Caki2 (cell line): ENCODE data around the gene RNF114. TPM values are rescaled to one million over a fixed set of nuclear protein-coding genes. Genes with fewer than 3 reads are reported as not detected.

Experiments used
- DNase-seq: peaks from one replicate; pipeline ENCODE4 v3.0.0-alpha.2; 2015; ENCODE audit warnings: low read depth
- in situ Hi-C: cut with HindIII; loops from 2 replicates; pipeline ENCODE4 v1.10.0; 2016; ENCODE audit warnings: low sequenced_read_pairs, low pct_unique_long_range_greater_than_20kb, mixed read lengths
- total RNA-seq: library from RNA; depleted of rRNA; stranded (reverse); fragments of >200 nt; shearing (Covaris generic); gene quantifications from 2 replicates; pipeline ENCODE4 v1.2.3, GENCODE V29; 2014; ENCODE audit warnings: low replicate concordance

RNF114 gene
- total RNA-seq, 1 experiment from 2014 or later = 86.0 TPM

DNA sequence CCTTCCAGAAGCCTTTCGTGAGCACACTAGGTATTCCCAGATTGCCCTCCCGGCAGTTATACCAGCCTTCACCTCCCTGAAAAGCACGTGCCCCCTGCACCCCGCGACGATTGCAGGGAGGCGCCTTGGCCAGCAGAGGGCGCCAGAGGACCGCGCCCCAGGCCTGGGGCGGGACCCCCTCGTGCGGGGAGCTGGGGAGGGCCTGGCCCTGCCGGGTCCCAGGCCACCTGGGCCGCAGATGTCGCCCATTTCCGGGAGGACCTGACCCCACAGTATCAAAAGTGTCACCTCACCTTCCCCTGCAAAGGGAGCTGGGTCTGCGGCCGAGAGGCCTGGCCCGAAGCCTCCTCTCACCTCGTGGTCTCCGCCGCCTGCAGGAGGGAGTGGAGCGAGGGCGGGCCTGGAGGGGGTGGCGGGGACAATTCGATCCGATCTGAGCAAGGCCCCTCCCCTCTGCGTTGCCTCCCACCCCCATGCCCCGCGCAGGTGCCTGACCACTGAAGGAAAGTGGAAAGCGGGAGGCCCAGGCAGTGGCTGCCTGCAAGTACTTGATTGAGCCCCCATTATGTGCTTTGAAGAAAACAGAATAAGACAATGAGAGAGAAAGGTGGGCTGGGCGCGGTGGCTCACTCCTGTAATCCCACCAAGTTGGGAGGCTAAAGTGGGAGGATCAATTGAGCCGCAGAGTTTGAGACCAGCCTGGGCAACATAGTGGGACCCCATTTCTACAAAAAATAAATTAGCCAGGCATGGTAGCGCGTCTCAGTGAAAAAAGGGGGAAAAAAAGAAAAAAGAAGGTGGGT lies 43.0 kb downstream of the RNF114 start:
- in situ Hi-C loops = no loop called here
- peak; percentile 75 for DNase-seq

- in situ Hi-C loops = no loop called here
Observed at GRCh38 chr20:49980140-49981008, 44.2 kb downstream of the RNF114 start.

DNA sequence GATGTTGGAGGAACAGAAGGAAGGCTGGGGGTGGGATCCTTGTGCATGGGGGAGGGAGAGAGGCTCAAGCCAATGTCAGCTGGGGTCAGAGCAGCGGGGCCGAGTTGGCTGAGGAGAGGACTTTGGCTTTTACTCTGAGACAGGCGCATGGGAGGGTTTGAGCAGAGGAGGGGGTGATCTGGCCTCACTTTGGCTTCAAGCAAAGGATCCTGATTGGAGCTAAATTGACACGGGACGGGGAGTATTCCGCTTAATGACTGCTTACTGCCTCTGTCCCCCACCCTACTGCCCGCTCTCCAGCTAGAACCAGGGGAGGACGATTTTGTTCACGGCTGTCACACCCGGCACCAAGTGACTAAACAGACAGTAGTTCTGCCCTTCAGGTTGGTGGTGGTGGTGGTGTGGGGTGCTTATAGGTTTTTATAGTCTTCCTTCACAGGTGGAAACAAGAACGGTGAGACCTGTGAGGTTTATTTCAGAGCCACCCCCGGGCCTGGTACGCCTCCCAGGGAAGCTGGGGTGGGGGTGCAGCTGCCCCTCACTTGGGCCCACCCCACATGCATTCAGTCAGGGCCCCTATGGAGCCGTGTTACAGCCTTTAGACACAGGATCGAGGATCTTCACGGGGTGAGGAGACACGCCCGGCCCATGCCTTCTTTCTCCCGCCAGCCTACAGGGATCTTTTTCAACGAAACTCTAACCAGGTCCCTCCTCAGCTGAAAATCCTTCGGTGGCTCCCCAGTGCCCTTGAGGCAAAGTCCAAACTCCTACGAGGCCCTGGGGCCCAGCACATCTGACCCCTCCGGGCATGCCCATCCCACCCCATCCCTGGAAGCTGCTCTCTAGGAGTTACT lies 45.2 kb downstream of the RNF114 start:
- in situ Hi-C loops = no loop called here
- DNase-seq = no peak

More at GRCh38 chr20:49980140-49981008, 44.2 kb downstream of the RNF114 start:
- no peak for DNase-seq

DNA sequence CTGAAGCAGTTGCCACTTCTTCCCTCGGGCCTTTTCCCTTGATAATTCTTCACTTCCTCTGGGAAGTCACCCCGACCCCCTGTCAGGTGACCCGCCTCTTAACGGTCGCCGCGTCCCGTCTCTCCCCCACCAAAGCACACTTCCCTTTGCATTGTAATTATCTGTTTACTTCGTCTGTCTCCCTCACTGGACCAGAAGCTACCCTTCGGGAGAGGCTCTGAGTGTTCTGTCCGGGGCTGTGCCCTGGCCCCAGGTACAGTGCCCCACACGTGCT lies 45.8 kb downstream of the RNF114 start:
- no peak for DNase-seq
- in situ Hi-C loops = no loop called here

DNA sequence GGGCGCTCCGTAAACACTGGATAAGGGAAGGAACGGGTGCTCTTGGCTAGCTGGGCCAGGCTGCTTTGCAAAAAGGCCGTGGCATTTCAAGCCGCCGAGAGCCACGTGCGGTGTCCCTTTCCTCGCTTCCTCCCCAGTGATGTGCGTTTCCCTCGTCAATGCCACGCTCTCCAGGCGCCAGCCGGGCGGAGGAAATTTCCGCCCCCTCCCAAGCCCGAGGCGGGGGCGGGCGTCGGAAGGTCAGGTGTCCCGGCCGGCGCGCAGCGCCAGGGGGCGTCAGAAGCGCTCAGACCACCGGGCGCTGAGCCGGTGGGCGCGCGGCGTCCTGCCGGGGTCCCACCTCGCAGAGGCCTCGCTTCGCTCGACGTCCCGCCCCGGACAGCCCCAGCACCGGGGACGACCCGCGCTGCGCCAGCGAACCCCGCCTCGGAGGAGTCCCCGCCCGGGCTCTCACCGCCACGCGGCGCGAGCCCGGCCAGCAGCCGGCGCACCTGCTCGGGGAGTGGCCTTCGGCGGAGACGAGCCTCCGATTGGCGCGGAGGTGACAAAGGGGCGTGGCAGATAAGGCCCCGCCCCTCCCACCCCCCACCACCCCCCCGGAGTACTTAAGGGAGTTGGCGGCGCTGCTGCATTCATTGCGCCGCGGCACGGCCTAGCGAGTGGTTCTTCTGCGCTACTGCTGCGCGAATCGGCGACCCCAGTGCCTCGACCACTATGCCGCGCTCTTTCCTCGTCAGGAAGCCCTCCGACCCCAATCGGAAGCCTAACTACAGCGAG lies 46.3 kb downstream of the RNF114 start, which contains the start of gene SNAI1:
TSS of gene SNAI1 (plus strand) at position 635 of the 777 bp plus-strand sequence. CDS start at position 715, 80 bp downstream.
- in situ Hi-C loops = no loop called here

DNA sequence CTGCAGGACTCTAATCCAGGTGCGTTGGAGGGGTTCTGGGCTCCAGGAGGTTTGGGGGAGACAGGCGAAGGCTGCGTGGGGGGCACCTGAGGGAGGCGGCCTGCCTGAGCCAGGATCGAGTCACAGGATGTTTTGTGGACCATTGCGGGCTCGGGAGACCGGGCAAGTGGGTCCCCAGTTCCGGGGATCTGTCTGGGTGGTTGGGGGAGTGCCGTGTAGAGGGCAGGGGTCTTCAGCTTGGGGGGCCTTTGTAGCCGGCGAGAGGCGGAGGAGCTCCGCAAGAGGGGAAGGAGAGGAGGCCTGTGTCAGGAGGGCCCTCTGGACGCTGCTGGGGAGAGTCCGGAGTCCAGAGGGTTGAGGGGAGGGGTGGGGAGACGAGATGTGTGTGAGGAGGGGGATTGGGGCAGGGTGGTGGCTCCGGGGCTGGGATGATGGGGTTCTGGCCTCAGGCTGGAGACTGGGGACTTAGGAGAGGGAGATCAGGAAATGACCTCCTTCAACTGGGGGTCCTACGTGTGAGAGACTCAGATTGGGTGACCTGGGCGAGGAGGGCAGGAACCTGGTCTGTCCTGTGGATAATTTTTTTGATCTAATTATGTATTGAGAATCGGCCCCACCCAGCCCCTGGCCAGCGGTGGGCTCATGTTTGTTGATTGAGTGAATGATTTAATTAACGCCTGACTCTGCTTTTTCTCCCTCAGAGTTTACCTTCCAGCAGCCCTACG lies 47.1 kb downstream of the RNF114 start:
- in situ Hi-C loops = no loop called here
- no peak for DNase-seq

More for the DNA sequence above, 46.3 kb downstream of the RNF114 start, which contains the start of gene SNAI1:
- peak; percentile 82 for DNase-seq

DNA sequence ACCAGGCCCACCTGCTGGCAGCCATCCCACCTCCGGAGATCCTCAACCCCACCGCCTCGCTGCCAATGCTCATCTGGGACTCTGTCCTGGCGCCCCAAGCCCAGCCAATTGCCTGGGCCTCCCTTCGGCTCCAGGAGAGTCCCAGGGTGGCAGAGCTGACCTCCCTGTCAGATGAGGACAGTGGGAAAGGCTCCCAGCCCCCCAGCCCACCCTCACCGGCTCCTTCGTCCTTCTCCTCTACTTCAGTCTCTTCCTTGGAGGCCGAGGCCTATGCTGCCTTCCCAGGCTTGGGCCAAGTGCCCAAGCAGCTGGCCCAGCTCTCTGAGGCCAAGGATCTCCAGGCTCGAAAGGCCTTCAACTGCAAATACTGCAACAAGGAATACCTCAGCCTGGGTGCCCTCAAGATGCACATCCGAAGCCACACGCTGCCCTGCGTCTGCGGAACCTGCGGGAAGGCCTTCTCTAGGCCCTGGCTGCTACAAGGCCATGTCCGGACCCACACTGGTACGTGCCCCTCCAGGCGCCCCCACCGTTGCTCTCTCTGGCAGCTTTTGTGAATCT lies 47.7 kb downstream of the RNF114 start:
- in situ Hi-C loops = no loop called here
- DNase-seq = no peak

- in situ Hi-C loops = no loop called here
- DNase-seq = no peak
Observed at GRCh38 chr20:49984426-49985153, 48.4 kb downstream of the RNF114 start.

DNA sequence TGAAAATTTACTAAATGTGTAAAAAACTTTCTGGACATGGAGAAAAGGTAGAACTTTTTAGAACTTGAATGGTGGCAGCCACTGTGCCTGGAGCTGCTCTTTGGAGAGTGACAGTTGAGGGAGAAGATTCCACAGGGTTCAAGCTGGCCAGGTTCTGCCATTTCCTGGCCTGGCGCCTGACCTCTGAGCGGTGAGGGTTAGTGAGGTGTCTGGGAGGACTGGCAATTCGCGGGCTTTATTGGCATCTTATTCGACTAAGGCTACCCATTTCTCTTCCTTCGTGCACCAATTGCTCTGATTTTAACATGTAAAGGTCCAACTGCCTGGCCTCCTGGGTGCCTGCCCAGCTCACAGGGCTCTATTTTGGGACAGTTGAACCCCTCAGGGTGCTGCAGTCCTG lies 49.0 kb downstream of the RNF114 start:
- no peak for DNase-seq
- in situ Hi-C loops = no loop called here

DNA sequence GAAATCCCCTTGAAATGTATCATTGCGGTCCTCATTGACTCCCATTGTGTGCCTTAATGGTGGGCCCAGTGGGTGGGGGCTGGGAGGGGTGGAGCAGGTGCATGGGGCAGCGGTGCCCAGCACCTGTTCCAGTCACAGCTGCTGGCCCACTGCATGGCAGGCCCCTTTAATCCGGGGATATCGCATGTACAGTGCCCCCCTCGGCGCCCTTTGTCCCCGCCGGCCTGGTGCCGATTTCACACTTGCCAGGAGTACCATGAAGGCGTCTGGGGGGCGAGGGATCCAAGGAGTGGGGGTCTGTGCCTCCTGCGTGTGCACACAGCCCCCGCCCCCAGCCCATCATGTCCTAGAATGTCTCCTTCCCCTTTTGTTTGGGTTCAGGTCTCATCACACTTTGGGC lies 49.4 kb downstream of the RNF114 start:
- in situ Hi-C loops = no loop called here
- DNase-seq = no peak

DNA sequence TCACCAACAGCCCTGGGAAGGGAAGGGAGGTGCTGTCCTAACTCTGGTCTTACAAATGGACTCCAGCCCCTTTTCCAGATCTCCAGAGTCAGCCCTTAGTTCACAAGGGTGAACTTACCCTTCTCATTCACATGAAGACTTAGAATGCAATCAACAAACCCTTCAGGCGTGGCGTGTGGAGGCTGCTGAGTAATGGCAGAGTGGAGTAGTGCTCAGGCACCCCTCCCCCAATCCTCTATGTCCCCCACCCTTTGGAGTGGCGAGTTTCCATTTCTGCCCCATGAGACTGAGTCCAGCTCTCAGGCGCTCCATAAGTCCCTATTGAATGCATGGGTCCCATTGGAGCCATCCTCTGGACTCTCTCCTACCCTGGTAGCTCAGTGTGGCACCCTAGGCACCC lies 49.9 kb downstream of the RNF114 start:
- in situ Hi-C loops = no loop called here
- DNase-seq = no peak

DNA sequence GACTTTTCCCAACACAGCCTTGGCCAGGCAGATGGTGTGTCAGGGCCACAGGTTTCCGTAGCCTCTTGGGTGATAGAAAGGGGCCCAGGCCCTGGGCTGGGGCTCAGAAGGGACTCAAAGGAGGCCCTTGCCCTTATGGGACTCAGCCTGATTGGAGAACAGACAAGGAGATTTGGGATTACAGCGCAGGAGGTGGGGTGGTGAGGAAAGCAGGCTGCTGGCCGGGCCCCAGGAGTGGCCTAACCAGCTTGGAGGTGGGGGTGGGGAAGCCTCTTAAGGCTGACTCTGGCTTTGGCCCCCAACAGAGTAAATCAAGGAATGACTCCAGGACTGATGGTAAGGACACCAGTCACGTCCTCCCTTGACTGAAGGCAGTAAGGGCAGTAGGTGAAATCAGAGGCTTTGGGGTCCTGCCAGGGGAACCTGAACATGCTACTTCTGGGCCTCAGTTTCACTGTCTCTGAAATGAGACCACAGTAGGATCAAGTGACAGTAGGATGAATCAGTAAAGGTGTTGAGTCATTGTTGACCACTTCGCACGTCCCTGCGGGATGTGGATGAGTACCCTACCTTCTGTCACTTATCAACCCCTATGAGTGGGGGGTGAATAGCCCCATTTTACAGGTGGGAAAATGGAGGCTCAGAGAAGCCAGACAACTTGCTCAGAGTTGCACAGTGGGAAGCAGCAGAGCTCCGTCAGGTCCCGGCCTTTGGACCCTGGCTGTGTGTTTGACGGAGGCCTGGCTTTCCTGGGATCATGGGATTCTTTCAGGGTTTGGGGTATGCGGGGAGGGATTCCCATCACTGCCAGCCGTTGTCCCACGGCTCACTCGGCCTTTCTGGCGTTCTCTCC lies 51.0 kb downstream of the RNF114 start:
- in situ Hi-C loops = no loop called here
- no peak for DNase-seq

- in situ Hi-C loops = no loop called here
- DNase-seq = no peak
Observed at GRCh38 chr20:49987868-49988690, 51.9 kb downstream of the RNF114 start.

- no peak for DNase-seq
- in situ Hi-C loops = no loop called here
Observed at GRCh38 chr20:49989234-49990065, 53.3 kb downstream of the RNF114 start.
